SK-N-SH treated with all-trans-retinoic acid at 6 μM for 48 hours (cell line): ENCODE results near the gene PAPPA.

Experiments used
- ATAC-seq: fragments of 200-7000 bp; cut with Tn5 transposase; 3 replicates; pipeline ENCODE4 v1.9.1; 2020; ENCODE audit warnings: mild to moderate bottlenecking, moderate library complexity
- ARNTL ChIP-seq: fragments of 450-650 bp; formaldehyde crosslinking; IDR thresholded peaks from 2 replicates; pipeline ENCODE4 v1.5.0; 2020; ENCODE audit warnings: low read depth, mild to moderate bottlenecking, moderate library complexity, borderline replicate concordance
- BACH2 ChIP-seq: fragments of 250-450 bp; sonication (Bioruptor Pico); IDR thresholded peaks from 2 replicates; pipeline ENCODE4 v1.9.0; 2021; ENCODE audit warnings: mild to moderate bottlenecking, borderline replicate concordance
- CREB5 ChIP-seq: fragments of 250-450 bp; sonication (Bioruptor Pico); IDR thresholded peaks from 2 replicates; pipeline ENCODE4 v1.5.1; 2020; ENCODE audit warnings: low read depth, mild to moderate bottlenecking, moderate library complexity
- CSDC2 ChIP-seq: fragments of 250-450 bp; sonication (Bioruptor Pico); IDR thresholded peaks from 2 replicates; pipeline ENCODE4 v1.5.0; 2020; ENCODE audit warnings: mild to moderate bottlenecking, moderate library complexity
- CSRNP3 ChIP-seq: fragments of 250-450 bp; sonication (Bioruptor Pico); IDR thresholded peaks from 2 replicates; pipeline ENCODE4 v1.5.1; 2021; ENCODE audit warnings: mild to moderate bottlenecking, moderate library complexity
- ESRRG ChIP-seq: fragments of 250-450 bp; sonication (Bioruptor Pico); IDR thresholded peaks from 2 replicates; pipeline ENCODE4 v1.6.1; 2021; ENCODE audit warnings: mild to moderate bottlenecking
- GLIS3 ChIP-seq: fragments of 250-450 bp; sonication (Bioruptor Pico); IDR thresholded peaks from 2 replicates; pipeline ENCODE4 v1.5.0; 2020; ENCODE audit warnings: mild to moderate bottlenecking, moderate library complexity
- ISL1 ChIP-seq: fragments of 250-450 bp; sonication (Bioruptor Pico); IDR thresholded peaks from 2 replicates; pipeline ENCODE4 v2.1.2; 2022; ENCODE audit warnings: mild to moderate bottlenecking, moderate library complexity
- OSR1 ChIP-seq: fragments of 250-450 bp; sonication (Bioruptor Pico); IDR thresholded peaks from 2 replicates; pipeline ENCODE4 v1.8.0; 2022; ENCODE audit warnings: moderate library complexity, mild to moderate bottlenecking, inconsistent platforms
- PATZ1 ChIP-seq: fragments of 250-450 bp; sonication (Bioruptor Pico); IDR thresholded peaks from 2 replicates; pipeline ENCODE4 v1.8.0; 2020; ENCODE audit warnings: mild to moderate bottlenecking, moderate library complexity, borderline replicate concordance
- PPARA ChIP-seq: fragments of 250-450 bp; sonication (Bioruptor Pico); IDR thresholded peaks from 2 replicates; pipeline ENCODE4 v1.5.0; 2020; ENCODE audit warnings: mild to moderate bottlenecking, borderline replicate concordance
- RARB ChIP-seq: fragments of 250-450 bp; sonication (Bioruptor Pico); IDR thresholded peaks from 2 replicates; pipeline ENCODE4 v1.8.0; 2021; ENCODE audit warnings: mild to moderate bottlenecking, moderate library complexity
- SNAI2 ChIP-seq: fragments of 250-450 bp; sonication (Bioruptor Pico); IDR thresholded peaks from 2 replicates; pipeline ENCODE4 v1.5.0; 2020; ENCODE audit warnings: mild to moderate bottlenecking, moderate library complexity
- TCF4 ChIP-seq: fragments of 250-450 bp; sonication (Bioruptor Pico); IDR thresholded peaks from 2 replicates; pipeline ENCODE4 v1.8.0; 2021; ENCODE audit warnings: mild to moderate bottlenecking, moderate library complexity, borderline replicate concordance
- TOX ChIP-seq: fragments of 250-450 bp; sonication (Bioruptor Pico); IDR thresholded peaks from 2 replicates; pipeline ENCODE4 v1.8.0; 2021; ENCODE audit warnings: mild to moderate bottlenecking, moderate library complexity, borderline replicate concordance
- TSHZ2 ChIP-seq: fragments of 250-450 bp; sonication (Bioruptor Pico); IDR thresholded peaks from 2 replicates; pipeline ENCODE4 v1.5.0; 2020; ENCODE audit warnings: mild to moderate bottlenecking, moderate library complexity
- ZC3H10 ChIP-seq: fragments of 250-450 bp; sonication (Bioruptor Pico); IDR thresholded peaks from 2 replicates; pipeline ENCODE4 v1.5.1; 2021; ENCODE audit warnings: mild to moderate bottlenecking, moderate library complexity
- ZFP30 ChIP-seq: fragments of 450-650 bp; formaldehyde crosslinking; IDR thresholded peaks from 2 replicates; pipeline ENCODE4 v1.5.0; 2022; ENCODE audit warnings: mild to moderate bottlenecking, moderate library complexity
- ZNF565 ChIP-seq: fragments of 450-650 bp; formaldehyde crosslinking; conservative IDR thresholded peaks from 2 replicates; pipeline ENCODE4 v1.5.0; 2020; ENCODE audit warnings: low read depth, mild to moderate bottlenecking, moderate library complexity
- ZNF8 ChIP-seq: fragments of 450-650 bp; formaldehyde crosslinking; IDR thresholded peaks from 2 replicates; pipeline ENCODE4 v1.5.0; 2020; ENCODE audit warnings: mild to moderate bottlenecking, moderate library complexity

PAPPA gene

GRCh38 chr9:116144555-116144954 is 9.0 kb upstream of the PAPPA start:
- ATAC-seq, result no peak; the same call in 2 of the 3 replicates

GRCh38 chr9:116145036-116145435 is 8.6 kb upstream of the PAPPA start:
- TF ChIP-seq CSRNP3 (no peak), CSDC2 (CRISPR knock-in tag) (no peak), RARB (no peak), ZFP30 (CRISPR knock-in tag) (no peak), ARNTL (no peak), GLIS3 (no peak), OSR1 (CRISPR knock-in tag) (no peak), TSHZ2 (CRISPR knock-in tag) (no peak), ESRRG (CRISPR knock-in tag) (no peak)
- no peak for ATAC-seq

More at GRCh38 chr9:116144555-116144954, 9.0 kb upstream of the PAPPA start:
- TF ChIP-seq RARB (no peak), BACH2 (CRISPR knock-in tag) (no peak), TCF4 (CRISPR knock-in tag) (no peak), CSRNP3 (no peak), PPARA (CRISPR knock-in tag) (no peak), SNAI2 (CRISPR knock-in tag) (no peak), ZNF8 (CRISPR knock-in tag) (no peak), CREB5 (CRISPR knock-in tag) (no peak), PATZ1 (CRISPR knock-in tag) (no peak), CSDC2 (CRISPR knock-in tag) (no peak), OSR1 (CRISPR knock-in tag) (no peak), ARNTL (no peak), GLIS3 (no peak), TOX (CRISPR knock-in tag) (no peak), ZFP30 (CRISPR knock-in tag) (no peak), ZC3H10 (CRISPR knock-in tag) (no peak)

GRCh38 chr9:116147821-116148220 is 5.8 kb upstream of the PAPPA start:
- no peak for ATAC-seq

More at GRCh38 chr9:116147821-116148220, 5.8 kb upstream of the PAPPA start:
- TF ChIP-seq ZNF565 (CRISPR knock-in tag) (no peak), BACH2 (CRISPR knock-in tag) (no peak), CREB5 (CRISPR knock-in tag) (no peak), ISL1 (CRISPR knock-in tag) (no peak), CSRNP3 (no peak), CSDC2 (CRISPR knock-in tag) (no peak), GLIS3 (no peak)
